ENCODE data around the gene SRD5A1.

- TF ChIP-seq CTCF (conservative IDR thresholded peaks at IDR 0.05; ENCODE audit: low read depth in 2 of 2) (no peak), CREB1 (CRISPR knock-in tag; IDR thresholded peaks at IDR 0.05; ENCODE audit: low read depth) (no peak), JUNB (IDR thresholded peaks at IDR 0.05; ENCODE audit: unreplicated experiment) (no peak), POLR2AphosphoS5 (IDR thresholded peaks at IDR 0.05; ENCODE audit: low read depth) (no peak), EZH2 (IDR thresholded peaks at IDR 0.05; ENCODE audit: low read depth, unreplicated experiment) (no peak), EZH2phosphoT487 (IDR thresholded peaks at IDR 0.05; ENCODE audit: unreplicated experiment) (no peak), ETS1 (IDR thresholded peaks at IDR 0.05) (no peak), NANOG (IDR thresholded peaks at IDR 0.05; ENCODE audit: borderline replicate concordance) (no peak), STAT1 (IDR thresholded peaks at IDR 0.05; ENCODE audit: unreplicated experiment) (no peak), ZNF114 (CRISPR knock-in tag; IDR thresholded peaks at IDR 0.05) (no peak)
- TF ChIP-seq, protein P1, sequence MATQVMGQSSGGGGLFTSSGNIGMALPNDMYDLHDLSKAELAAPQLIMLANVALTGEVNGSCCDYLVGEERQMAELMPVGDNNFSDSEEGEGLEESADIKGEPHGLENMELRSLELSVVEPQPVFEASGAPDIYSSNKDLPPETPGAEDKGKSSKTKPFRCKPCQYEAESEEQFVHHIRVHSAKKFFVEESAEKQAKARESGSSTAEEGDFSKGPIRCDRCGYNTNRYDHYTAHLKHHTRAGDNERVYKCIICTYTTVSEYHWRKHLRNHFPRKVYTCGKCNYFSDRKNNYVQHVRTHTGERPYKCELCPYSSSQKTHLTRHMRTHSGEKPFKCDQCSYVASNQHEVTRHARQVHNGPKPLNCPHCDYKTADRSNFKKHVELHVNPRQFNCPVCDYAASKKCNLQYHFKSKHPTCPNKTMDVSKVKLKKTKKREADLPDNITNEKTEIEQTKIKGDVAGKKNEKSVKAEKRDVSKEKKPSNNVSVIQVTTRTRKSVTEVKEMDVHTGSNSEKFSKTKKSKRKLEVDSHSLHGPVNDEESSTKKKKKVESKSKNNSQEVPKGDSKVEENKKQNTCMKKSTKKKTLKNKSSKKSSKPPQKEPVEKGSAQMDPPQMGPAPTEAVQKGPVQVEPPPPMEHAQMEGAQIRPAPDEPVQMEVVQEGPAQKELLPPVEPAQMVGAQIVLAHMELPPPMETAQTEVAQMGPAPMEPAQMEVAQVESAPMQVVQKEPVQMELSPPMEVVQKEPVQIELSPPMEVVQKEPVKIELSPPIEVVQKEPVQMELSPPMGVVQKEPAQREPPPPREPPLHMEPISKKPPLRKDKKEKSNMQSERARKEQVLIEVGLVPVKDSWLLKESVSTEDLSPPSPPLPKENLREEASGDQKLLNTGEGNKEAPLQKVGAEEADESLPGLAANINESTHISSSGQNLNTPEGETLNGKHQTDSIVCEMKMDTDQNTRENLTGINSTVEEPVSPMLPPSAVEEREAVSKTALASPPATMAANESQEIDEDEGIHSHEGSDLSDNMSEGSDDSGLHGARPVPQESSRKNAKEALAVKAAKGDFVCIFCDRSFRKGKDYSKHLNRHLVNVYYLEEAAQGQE (IDR thresholded peaks at IDR 0.05; ENCODE audit: unreplicated experiment) = no peak
- TF ChIP-seq, protein P2, sequence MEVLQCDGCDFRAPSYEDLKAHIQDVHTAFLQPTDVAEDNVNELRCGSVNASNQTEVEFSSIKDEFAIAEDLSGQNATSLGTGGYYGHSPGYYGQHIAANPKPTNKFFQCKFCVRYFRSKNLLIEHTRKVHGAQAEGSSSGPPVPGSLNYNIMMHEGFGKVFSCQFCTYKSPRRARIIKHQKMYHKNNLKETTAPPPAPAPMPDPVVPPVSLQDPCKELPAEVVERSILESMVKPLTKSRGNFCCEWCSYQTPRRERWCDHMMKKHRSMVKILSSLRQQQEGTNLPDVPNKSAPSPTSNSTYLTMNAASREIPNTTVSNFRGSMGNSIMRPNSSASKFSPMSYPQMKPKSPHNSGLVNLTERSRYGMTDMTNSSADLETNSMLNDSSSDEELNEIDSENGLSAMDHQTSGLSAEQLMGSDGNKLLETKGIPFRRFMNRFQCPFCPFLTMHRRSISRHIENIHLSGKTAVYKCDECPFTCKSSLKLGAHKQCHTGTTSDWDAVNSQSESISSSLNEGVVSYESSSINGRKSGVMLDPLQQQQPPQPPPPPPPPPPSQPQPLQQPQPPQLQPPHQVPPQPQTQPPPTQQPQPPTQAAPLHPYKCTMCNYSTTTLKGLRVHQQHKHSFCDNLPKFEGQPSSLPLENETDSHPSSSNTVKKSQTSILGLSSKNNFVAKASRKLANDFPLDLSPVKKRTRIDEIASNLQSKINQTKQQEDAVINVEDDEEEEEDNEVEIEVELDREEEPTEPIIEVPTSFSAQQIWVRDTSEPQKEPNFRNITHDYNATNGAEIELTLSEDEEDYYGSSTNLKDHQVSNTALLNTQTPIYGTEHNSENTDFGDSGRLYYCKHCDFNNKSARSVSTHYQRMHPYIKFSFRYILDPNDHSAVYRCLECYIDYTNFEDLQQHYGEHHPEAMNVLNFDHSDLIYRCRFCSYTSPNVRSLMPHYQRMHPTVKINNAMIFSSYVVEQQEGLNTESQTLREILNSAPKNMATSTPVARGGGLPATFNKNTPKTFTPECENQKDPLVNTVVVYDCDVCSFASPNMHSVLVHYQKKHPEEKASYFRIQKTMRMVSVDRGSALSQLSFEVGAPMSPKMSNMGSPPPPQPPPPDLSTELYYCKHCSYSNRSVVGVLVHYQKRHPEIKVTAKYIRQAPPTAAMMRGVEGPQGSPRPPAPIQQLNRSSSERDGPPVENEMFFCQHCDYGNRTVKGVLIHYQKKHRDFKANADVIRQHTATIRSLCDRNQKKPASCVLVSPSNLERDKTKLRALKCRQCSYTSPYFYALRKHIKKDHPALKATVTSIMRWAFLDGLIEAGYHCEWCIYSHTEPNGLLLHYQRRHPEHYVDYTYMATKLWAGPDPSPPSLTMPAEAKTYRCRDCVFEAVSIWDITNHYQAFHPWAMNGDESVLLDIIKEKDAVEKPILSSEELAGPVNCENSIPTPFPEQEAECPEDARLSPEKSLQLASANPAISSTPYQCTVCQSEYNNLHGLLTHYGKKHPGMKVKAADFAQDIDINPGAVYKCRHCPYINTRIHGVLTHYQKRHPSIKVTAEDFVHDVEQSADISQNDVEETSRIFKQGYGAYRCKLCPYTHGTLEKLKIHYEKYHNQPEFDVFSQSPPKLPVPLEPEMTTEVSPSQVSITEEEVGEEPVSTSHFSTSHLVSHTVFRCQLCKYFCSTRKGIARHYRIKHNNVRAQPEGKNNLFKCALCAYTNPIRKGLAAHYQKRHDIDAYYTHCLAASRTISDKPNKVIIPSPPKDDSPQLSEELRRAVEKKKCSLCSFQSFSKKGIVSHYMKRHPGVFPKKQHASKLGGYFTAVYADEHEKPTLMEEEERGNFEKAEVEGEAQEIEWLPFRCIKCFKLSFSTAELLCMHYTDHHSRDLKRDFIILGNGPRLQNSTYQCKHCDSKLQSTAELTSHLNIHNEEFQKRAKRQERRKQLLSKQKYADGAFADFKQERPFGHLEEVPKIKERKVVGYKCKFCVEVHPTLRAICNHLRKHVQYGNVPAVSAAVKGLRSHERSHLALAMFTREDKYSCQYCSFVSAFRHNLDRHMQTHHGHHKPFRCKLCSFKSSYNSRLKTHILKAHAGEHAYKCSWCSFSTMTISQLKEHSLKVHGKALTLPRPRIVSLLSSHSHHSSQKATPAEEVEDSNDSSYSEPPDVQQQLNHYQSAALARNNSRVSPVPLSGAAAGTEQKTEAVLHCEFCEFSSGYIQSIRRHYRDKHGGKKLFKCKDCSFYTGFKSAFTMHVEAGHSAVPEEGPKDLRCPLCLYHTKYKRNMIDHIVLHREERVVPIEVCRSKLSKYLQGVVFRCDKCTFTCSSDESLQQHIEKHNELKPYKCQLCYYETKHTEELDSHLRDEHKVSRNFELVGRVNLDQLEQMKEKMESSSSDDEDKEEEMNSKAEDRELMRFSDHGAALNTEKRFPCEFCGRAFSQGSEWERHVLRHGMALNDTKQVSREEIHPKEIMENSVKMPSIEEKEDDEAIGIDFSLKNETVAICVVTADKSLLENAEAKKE (CRISPR knock-in tag; IDR thresholded peaks at IDR 0.05) = no peak
Measured at GRCh38 chr5:6700685-6701355, 67.6 kb downstream of the SRD5A1 start.
